Cerebellar nuclear complex (tissue), 1 donor: ENCODE data around the gene B4GALT6.

Source experiments
- DNase-seq, 2 experiments: peaks; one replicate each; lab custom pipeline; 2025; lab: John Stamatoyannopoulos, UW

B4GALT6 gene

GRCh38 chr18:31595121-31595771 is 89.1 kb downstream of the B4GALT6 start:
- no peak for DNase-seq

GRCh38 chr18:31592506-31593157 is 91.7 kb downstream of the B4GALT6 start:
- DNase-seq = no peak

DNA sequence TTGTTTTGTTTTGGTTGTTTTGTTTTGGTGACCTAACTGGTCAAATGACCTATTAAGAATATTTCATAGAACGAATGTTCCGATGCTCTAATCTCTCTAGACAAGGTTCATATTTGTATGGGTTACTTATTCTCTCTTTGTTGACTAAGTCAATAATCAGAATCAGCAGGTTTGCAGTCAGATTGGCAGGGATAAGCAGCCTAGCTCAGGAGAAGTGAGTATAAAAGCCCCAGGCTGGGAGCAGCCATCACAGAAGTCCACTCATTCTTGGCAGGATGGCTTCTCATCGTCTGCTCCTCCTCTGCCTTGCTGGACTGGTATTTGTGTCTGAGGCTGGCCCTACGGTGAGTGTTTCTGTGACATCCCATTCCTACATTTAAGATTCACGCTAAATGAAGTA is 92.8 kb downstream of the B4GALT6 start, which contains the start of gene TTR:
Gene TTR, plus strand, starts transcription at position 250 of the 400 bp plus-strand sequence. Its CDS starts 26 bp downstream, at position 276.
- DNase-seq = no peak

GRCh38 chr18:31591113-31591512 is 93.3 kb downstream of the B4GALT6 start:
- DNase-seq = no peak

GRCh38 chr18:31590570-31590969 is 93.8 kb downstream of the B4GALT6 start:
- no peak for DNase-seq

DNA sequence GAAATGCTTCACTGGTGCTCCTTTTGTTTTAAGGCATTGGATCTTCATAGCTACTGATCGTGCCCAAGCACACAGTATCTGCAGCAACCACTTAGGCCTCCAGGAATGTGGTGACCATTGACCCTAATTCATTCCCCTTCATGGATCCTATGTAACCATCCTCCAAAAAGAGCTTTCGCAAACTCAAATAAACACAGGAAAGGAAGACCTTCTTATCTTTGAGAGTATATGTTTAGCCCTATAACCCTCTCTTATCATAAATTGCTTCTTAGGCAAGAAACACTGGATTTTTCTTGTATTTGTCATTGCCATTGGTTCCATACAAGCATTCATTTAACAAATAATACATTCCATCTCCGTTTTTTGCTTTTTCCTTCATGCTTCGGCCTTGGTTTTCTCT is 96.9 kb downstream of the B4GALT6 start:
- no peak for DNase-seq

GRCh38 chr18:31586616-31587015 is 97.8 kb downstream of the B4GALT6 start:
- no peak for DNase-seq

- no peak for DNase-seq
Measured at GRCh38 chr18:31585991-31586390, 98.4 kb downstream of the B4GALT6 start.

- DNase-seq = no peak
Measured at GRCh38 chr18:31583185-31583854, 101.1 kb downstream of the B4GALT6 start.

- DNase-seq = no peak
Measured at GRCh38 chr18:31581498-31582197, 102.7 kb downstream of the B4GALT6 start.

DNA sequence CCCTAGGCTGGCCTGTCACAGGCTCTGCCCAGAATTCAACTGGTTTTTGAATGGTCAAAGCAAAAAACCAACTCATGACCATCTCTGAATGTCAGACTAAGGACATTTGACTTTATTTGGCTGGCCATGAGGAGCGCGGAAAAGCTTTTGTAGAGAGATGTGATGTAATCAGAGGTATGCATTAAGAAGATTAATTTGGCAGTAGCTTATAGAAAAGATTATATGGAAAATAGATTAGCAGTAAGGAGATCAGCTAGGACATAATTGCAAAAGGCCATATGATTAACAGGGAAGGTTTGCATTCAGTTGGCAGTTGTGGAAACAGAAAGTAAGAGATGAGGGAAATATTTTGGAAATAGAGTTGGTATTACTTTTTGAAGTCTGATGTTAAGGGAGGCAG is 105.0 kb downstream of the B4GALT6 start:
- DNase-seq = no peak

GRCh38 chr18:31578126-31578525 is 106.3 kb downstream of the B4GALT6 start:
- no peak for DNase-seq

DNA sequence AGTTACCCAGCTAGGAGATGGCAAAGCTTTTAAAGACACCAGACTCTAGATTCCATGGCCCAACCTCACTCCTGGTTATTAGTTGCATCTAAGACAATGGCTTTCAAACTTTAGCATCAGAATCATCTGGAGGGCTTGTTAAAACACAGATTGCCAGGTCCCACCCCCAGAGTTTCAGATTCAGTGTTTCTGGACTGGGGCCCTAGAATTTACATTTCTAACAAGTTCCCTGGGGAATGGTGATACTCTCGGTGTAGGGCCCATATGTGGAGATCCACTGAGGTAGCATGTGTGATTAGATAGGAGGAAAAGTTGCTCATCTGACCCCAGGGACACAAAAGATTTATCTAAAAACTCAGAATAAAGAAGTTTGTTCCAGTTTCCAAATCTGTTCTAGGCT is 107.2 kb downstream of the B4GALT6 start:
- no peak for DNase-seq

GRCh38 chr18:31576670-31577069 is 107.7 kb downstream of the B4GALT6 start:
- no peak for DNase-seq

- DNase-seq = no peak
Measured at GRCh38 chr18:31575515-31576257, 108.7 kb downstream of the B4GALT6 start.

- DNase-seq = no peak
Measured at GRCh38 chr18:31574359-31574758, 110.0 kb downstream of the B4GALT6 start.
